GM19240 (cell line): Measurements from ENCODE around the gene SPDYE2.
"Not testable (repeated sequence)": the region's sequence is repeated elsewhere in the genome, so short reads cannot be mapped to it uniquely, and the experiment has no call there.

Experiments used
- DNase-seq: peaks from one replicate; pipeline ENCODE4 v3.0.0; 2011; ENCODE audit warnings: low spot score; ENCODE audit not compliant: insufficient read length

Gene SPDYE2

GRCh38 chr7:102599699-102600098 lies 48.7 kb downstream of the SPDYE2 start:
- not testable (repeated sequence) for DNase-seq

- DNase-seq, result not testable (repeated sequence)
Measured at GRCh38 chr7:102602317-102602716, 51.3 kb downstream of the SPDYE2 start.

GRCh38 chr7:102604431-102605145 lies 53.6 kb downstream of the SPDYE2 start:
- not testable (repeated sequence) for DNase-seq

- DNase-seq, result not testable (repeated sequence)
Measured at GRCh38 chr7:102606848-102607247, 55.8 kb downstream of the SPDYE2 start.

GRCh38 chr7:102609734-102610133 lies 58.7 kb downstream of the SPDYE2 start:
- not testable (repeated sequence) for DNase-seq

GRCh38 chr7:102610441-102610840 lies 59.4 kb downstream of the SPDYE2 start:
- DNase-seq, result not testable (repeated sequence)

- DNase-seq, result not testable (repeated sequence)
Measured at GRCh38 chr7:102611013-102611674, 60.1 kb downstream of the SPDYE2 start.

- DNase-seq, result not testable (repeated sequence)
Measured at GRCh38 chr7:102611675-102612325, 60.8 kb downstream of the SPDYE2 start.
